HEK293T (cell line): Measurements from ENCODE around the gene TRIM28.

ENCODE experiments used
- CTCF ChIA-PET: fragments of 350-600 bp; formaldehyde crosslinking; extraction: SDS; loops from one replicate; lab custom pipeline; 2021; ENCODE audit warnings: antibody characterized with exemption, inconsistent platforms; lab: Yijun Ruan, JAX
- POLR2A ChIA-PET: fragments of 350-600 bp; formaldehyde crosslinking; extraction: SDS; loops from one replicate; lab custom pipeline; 2020; ENCODE audit warnings: antibody characterized with exemption, inconsistent platforms; lab: Yijun Ruan, JAX
- DNase-seq: peaks from one replicate; pipeline ENCODE4 v3.0.0; 2012; ENCODE audit warnings: mixed read lengths; ENCODE audit errors: extremely low spot score
- ARNT ChIP-seq: fragments of 450-650 bp; IDR thresholded peaks from 2 replicates; pipeline ENCODE4 v1.6.1; 2017; ENCODE audit warnings: mild to moderate bottlenecking
- BHLHE40 ChIP-seq: fragments of 450-650 bp; IDR thresholded peaks from 2 replicates; pipeline ENCODE4 v1.6.1; 2016; ENCODE audit warnings: mild to moderate bottlenecking, moderate library complexity, borderline replicate concordance
- CTBP1 ChIP-seq: fragments of 450-650 bp; IDR thresholded peaks from 2 replicates; pipeline ENCODE4 v1.6.1; 2016; ENCODE audit warnings: borderline replicate concordance
- ELF4 ChIP-seq: fragments of 450-650 bp; IDR thresholded peaks from 2 replicates; pipeline ENCODE4 v1.6.1; 2017; ENCODE audit warnings: antibody characterized with exemption
- FOXA1 ChIP-seq: fragments of 450-650 bp; IDR thresholded peaks from 2 replicates; pipeline ENCODE4 v1.6.1; 2016; ENCODE audit warnings: mild to moderate bottlenecking
- FOXK2 ChIP-seq: fragments of 450-650 bp; IDR thresholded peaks from 2 replicates; pipeline ENCODE4 v1.6.1; 2016; ENCODE audit warnings: mild to moderate bottlenecking
- FOXM1 ChIP-seq: fragments of 450-650 bp; IDR thresholded peaks from 2 replicates; pipeline ENCODE4 v1.6.1; 2017; ENCODE audit warnings: mild to moderate bottlenecking, borderline replicate concordance
- HDGF ChIP-seq: fragments of 450-650 bp; IDR thresholded peaks from 2 replicates; pipeline ENCODE4 v1.6.1; 2017; ENCODE audit warnings: antibody characterized with exemption, borderline replicate concordance
- L3MBTL2 ChIP-seq: fragments of 450-650 bp; conservative IDR thresholded peaks from 2 replicates; pipeline ENCODE4 v1.6.1; 2016; ENCODE audit warnings: mild to moderate bottlenecking
- LEF1 ChIP-seq: fragments of 450-650 bp; IDR thresholded peaks from 2 replicates; pipeline ENCODE4 v1.6.1; 2017; ENCODE audit warnings: mild to moderate bottlenecking, borderline replicate concordance
- NFRKB ChIP-seq: fragments of 450-650 bp; IDR thresholded peaks from 2 replicates; pipeline ENCODE4 v1.6.1; 2016; ENCODE audit warnings: mild to moderate bottlenecking, moderate library complexity
- PKNOX1 ChIP-seq: fragments of 450-650 bp; IDR thresholded peaks from 2 replicates; pipeline ENCODE4 v1.6.1; 2016
- SP1 ChIP-seq: fragments of 450-650 bp; IDR thresholded peaks from 2 replicates; pipeline ENCODE4 v1.6.1; 2017
- SUZ12 ChIP-seq: fragments of 450-650 bp; IDR thresholded peaks from 2 replicates; pipeline ENCODE4 v1.6.1; 2016; ENCODE audit warnings: mild to moderate bottlenecking
- TARDBP ChIP-seq: fragments of 450-650 bp; IDR thresholded peaks from 2 replicates; pipeline ENCODE4 v1.6.1; 2016
- ZNF384 ChIP-seq: fragments of 450-650 bp; IDR thresholded peaks from 2 replicates; pipeline ENCODE4 v1.6.1; 2016

TRIM28 gene

DNA sequence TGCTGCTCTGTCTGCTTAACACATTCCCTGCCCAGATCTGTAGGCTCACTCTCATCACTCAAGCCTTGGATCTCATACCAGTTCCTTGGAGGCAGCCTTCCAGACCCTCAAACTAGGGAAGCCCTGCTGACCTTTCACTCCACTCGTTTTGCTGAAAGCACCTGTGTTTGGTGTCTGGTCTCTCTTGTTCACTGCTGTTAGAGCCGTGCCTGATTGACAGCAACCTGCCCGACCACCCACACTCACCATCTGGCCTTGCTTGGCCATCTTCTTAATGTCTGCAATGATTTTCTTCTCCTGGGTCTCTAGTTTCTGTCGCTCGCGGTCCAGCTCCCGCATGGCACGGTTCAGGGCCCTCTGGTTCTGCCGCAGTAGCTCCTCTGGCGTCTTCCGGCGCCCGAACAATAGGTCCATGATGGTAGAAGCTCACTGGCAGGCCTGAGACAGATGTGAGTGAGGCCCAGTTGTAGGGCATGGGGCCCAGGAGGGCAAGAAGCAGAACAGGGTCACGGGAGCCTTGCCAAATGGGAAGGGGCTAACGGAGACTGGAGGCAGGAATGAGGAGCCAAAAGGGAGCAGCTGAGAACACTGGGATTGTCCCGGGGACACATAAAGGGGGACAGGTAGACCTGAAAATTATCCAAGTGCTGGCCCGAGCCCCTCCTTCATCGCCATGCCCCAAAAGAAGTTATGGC, 10.1 kb downstream of the TRIM28 start:
- TF ChIP-seq FOXM1 (no peak), SP1 (no peak)
- ChIA-PET POLR2A (interaction anchor here (1.2 to 3.8 kb wide), 5 partner anchors 9 to 34 kb away, joined by 3 to 66 read pairs (median 8); partner anchors contain the start of genes MZF1, TRIM28 and ZBTB45), CTCF (interaction anchor here (0.6 kb wide), 1 partner anchor 34 kb away, joined by 4 read pairs; the partner anchor contains the start of gene ZBTB45)
- DNase-seq, result no peak

DNA sequence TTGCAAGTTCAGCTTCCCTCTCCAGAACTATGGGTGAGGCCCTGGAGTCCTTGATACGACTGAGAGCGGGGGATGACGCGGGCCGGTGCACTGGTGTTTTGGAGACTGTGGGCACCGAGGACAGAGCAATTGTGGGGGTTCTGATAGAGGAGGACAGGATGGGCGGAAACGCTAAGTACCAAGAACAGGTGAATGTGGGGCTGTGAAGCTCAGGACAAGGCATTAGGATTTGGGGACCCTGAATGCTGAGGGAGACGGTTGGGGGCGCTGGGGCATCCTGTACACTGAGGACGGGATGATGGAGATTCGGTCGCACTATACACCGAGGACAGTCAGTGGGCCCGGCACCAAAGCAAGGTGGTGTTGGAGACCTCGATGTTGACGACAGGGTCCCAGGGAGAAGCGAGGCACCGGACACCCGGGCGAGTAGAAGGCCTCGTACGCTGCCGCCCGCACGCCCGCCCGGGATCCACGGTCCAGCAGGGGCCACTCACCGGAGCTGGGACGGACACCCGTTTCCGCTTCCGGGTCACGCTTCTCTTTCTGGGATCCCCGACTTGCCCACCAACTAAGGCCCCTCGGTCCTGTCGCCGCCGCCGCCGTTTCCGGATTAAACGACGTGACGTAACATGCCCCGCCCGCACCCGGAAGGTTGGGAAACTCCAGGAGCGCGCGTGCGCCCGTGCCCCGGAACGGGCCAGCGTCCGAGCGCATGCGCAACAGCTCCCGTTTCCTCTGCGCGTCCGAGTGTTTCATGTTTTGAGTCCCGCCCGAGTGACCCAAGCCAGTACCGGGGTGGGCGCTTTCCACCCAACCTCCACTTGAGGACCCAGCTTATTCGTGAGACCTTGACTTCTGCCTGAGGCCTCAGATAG, 10.9 kb downstream of the TRIM28 start, which contains the start of gene CHMP2A:
TSS of gene CHMP2A (minus strand) at position 612 of the 875 bp plus-strand sequence. CDS start 893 bp downstream, outside the sequence.
- POLR2A ChIA-PET, result interaction anchor here (1.2 to 3.8 kb wide), 9 partner anchors 10 to 192 kb away, joined by 3 to 66 read pairs (median 8); partner anchors contain the start of genes MZF1, TRIM28, ZBTB45 and ZNF497
- TF ChIP-seq L3MBTL2, result peak; percentile 65
- TF ChIP-seq ELF4, result peak; percentile 82
- peak; percentile 47 for TF ChIP-seq PKNOX1
- TF ChIP-seq FOXA1, result no peak
- no peak for TF ChIP-seq FOXK2
- CTCF ChIA-PET, result interaction anchor here (0.7 to 1.2 kb wide), 3 partner anchors 25 to 35 kb away, joined by 3 to 4 read pairs (median 4); partner anchors contain the start of gene ZBTB45
- peak; percentile 89 for DNase-seq

DNA sequence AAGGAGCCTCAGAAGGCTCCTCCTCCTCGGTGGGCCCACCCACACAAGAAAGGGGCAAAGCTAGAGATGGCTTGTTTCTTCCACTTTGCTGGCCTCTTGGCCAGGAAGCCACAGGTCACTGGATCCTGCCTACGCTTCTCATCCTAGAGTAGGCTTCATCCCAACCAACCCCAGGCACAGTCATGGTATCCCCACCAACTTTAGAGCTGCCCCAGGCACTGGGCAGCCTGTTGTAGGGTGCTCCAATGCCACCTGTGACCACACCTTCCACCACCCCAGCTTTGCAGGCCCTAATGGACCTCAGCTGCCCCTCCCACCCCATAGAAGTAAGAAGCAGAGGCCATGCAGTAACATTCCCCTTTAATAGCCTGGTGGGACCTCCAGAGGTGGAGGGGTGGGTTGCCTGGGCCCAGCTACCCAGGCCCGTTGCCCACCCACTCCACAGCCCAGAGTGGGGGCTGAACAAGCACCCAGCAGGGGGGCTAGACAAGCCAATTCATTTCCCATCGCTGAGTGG, 11.6 kb downstream of the TRIM28 start:
- ChIA-PET CTCF (interaction anchor here (0.7 to 1.2 kb wide), 3 partner anchors 25 to 35 kb away, joined by 3 to 4 read pairs (median 4); partner anchors contain the start of gene ZBTB45), POLR2A (interaction anchor here (1.2 to 3.8 kb wide), 8 partner anchors 11 to 193 kb away, joined by 3 to 66 read pairs (median 8); partner anchors contain the start of genes MZF1, TRIM28, ZBTB45 and ZNF497)
- TF ChIP-seq FOXK2 (no peak), L3MBTL2 (no peak), HDGF (no peak), CTBP1 (no peak), BHLHE40 (no peak), NFRKB (no peak), FOXA1 (no peak), ELF4 (no peak), SUZ12 (no peak), FOXM1 (no peak), SP1 (no peak), ZNF384 (no peak), PKNOX1 (no peak), TARDBP (no peak), ARNT (no peak), LEF1 (no peak)
- DNase-seq, result no peak

GRCh38 chr19:58555920-58556621, 12.2 kb downstream of the TRIM28 start:
- no peak for DNase-seq
- CTCF ChIA-PET, result interaction anchor here (1.2 kb wide), 1 partner anchor 24 kb away, joined by 4 read pairs; no protein-coding TSS in a partner anchor
- no peak for TF ChIP-seq CTBP1
- TF ChIP-seq FOXM1, result no peak
- TF ChIP-seq HDGF, result no peak
- TF ChIP-seq TARDBP, result no peak
- no peak for TF ChIP-seq FOXK2
- no peak for TF ChIP-seq ARNT
- no peak for TF ChIP-seq SUZ12
- no peak for TF ChIP-seq BHLHE40
- no peak for TF ChIP-seq LEF1
- TF ChIP-seq NFRKB, result no peak
- no peak for TF ChIP-seq FOXA1
- no peak for TF ChIP-seq L3MBTL2
- TF ChIP-seq SP1, result no peak
- TF ChIP-seq PKNOX1, result no peak
- no peak for TF ChIP-seq ZNF384
- no peak for TF ChIP-seq ELF4
- POLR2A ChIA-PET, result interaction anchor here (0.8 to 5.4 kb wide), 9 partner anchors 11 to 194 kb away, joined by 3 to 66 read pairs (median 9); partner anchors contain the start of genes MZF1, TRIM28, ZBTB45 and ZNF497

DNA sequence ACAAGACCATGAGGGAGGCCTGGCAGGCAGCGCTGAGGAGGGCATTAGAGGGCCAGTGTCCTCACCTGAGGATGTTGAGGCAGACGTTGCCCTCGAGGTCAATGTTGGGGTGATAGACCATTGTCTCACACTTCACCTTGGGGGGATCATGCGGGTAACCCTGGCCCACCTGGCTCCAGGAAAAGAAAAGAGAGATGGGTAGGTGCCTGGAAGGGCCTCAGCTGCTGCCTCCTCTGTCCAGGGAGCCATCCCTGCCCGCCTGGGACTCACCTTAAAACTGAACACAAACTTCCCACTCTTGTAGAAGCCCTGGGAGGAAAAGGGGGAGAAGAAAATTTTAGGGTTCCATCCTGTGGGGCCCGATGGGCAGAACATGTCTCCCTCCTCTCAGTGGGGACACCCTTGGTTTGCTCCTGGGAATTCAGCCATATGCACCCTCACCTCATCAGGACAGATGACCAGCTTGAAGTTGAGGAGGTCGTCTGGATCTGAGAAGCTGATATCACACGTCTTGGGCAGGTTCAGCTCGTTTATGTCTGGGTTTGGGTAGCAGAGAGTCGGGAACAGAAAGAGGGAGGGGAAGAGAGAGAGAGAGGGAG, 12.9 kb downstream of the TRIM28 start:
- TF ChIP-seq SUZ12 (no peak), SP1 (no peak), HDGF (no peak), PKNOX1 (no peak), L3MBTL2 (no peak), ELF4 (no peak), BHLHE40 (no peak), FOXM1 (no peak), LEF1 (no peak), NFRKB (no peak), CTBP1 (no peak), TARDBP (no peak), FOXA1 (no peak), ZNF384 (no peak), FOXK2 (no peak), ARNT (no peak)
- DNase-seq, result no peak
- ChIA-PET CTCF (no interaction called here), POLR2A (interaction anchor here (0.8 to 5.4 kb wide), 5 partner anchors 10 to 36 kb away, joined by 3 to 58 read pairs (median 6); partner anchors contain the start of genes TRIM28 and ZBTB45)
